Activated CD4-positive, CD25-positive, alpha-beta regulatory T cell treated with anti-CD3 and anti-CD28 coated beads, Interleukin-2, amount 50 U/mL, for 72 hours (primary cell): ENCODE data around the gene DCAF12L1.

Experiments
- DNase-seq: peaks from one replicate; pipeline ENCODE4 v3.0.0; 2021

Gene DCAF12L1

GRCh38 chrX:126552313-126553022 is at the start of gene DCAF12L1:
Gene DCAF12L1, minus strand, starts transcription at chrX:126552814. Its CDS starts 206 bp downstream, at chrX:126552608.
- no peak for DNase-seq

GRCh38 chrX:126580877-126581276 is 28.3 kb upstream of the DCAF12L1 start:
- DNase-seq, result no peak

GRCh38 chrX:126575911-126576310 is 23.3 kb upstream of the DCAF12L1 start:
- no peak for DNase-seq

GRCh38 chrX:126557151-126557550 is 4.5 kb upstream of the DCAF12L1 start:
- DNase-seq, result no peak

- DNase-seq, result no peak
Observed at GRCh38 chrX:126551725-126552312, 795 bp downstream of the DCAF12L1 start.

- DNase-seq, result no peak
Observed at GRCh38 chrX:126551306-126551705, 1.3 kb downstream of the DCAF12L1 start.

GRCh38 chrX:126550816-126551215 is 1.8 kb downstream of the DCAF12L1 start:
- DNase-seq, result no peak

- no peak for DNase-seq
Observed at GRCh38 chrX:126509923-126510322, 42.7 kb downstream of the DCAF12L1 start.
